GM19372 (cell line): ENCODE results near the gene CA5A.
"Not testable (repeated sequence)": the region's sequence is repeated elsewhere in the genome, so short reads cannot be mapped to it uniquely, and the experiment has no call there.

Experiments used
- ATAC-seq: cut with Tn5 transposase; IDR thresholded peaks from one replicate; pipeline ENCODE4 v1.9.1; 2021; ENCODE audit warnings: mild to moderate bottlenecking, low read depth, moderate library complexity; ENCODE audit not compliant: unreplicated experiment

The CA5A gene

DNA sequence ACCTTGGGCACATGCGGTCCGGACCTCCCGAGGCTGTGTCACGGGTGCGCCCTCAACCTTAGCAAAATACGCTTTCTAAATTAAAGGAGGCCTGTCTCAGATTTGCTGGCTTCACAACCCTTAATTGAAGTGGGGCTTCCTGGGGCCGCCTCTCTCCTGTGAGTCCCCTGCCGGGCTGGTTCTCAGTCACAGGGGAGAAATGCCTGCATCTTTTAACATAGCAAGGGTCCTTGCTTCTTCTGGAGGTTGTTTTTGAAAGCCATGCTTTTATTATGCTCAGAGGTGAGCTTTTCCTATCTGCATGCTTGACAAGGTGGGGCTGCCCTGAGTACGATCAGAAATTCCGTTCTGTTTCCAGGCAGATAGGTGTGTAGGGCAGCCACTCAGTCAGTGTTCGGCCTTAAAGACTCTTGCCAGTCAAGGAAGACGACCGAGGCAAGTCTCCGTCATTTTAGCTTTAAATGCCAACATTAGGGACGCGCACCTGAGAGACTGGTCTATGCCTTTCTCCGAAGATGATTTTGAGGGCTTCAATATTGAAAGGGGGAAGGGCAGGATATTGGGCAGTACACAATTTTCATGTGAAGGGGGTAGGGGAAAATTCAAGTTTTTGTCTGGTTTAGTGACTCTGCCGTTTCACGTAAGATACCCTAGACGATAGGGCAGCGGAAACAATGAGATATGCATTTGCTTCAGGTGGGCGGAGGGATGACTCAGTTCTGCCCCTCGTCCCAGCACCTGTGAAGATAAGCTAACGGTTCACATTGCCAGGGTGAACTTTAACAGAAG, 61.5 kb downstream of the CA5A start:
- peak; percentile 52 for ATAC-seq

DNA sequence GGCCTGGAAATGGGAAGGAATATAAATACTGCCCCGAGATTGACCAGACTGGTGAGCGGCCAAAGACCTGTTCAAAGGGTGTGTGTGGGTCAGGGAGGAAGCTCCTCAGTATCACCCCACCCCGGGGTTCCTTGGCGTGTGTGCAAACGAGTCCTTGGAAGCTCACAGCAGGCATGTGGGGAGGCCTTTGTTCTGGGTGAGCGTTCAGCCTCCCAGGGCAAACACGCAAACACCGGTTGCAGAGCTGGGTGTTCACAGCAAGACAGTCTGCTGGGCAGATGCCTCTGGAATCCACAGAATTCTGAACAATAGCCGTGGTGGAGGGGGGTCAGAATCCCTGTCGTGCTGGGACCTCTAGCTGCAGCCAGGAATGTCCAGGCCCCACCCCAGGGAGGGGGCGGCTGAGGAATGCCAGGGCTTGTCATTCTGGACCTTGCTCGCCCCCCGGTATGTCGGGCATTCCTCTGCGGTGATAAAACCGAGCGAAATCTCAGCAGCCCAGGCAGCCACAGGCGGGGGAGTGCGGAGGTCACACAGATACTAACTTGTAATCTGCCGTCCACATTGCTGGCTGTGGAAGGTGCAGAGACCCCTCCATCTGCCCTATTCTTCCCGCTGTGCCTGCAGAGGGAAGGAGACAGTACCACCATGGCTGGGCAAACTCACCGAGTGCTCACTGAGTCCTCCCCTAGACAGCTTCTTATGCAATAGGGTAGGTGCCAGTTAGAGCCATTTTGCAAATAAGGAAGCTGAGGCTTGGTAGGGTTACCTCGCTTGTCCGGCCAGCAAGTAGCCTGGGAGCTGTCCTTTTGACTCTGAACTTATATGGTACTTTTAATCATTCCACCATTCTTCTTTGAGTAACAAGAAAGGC, 65.7 kb downstream of the CA5A start:
- ATAC-seq, result not testable (repeated sequence)

GRCh38 chr16:87869879-87870417, 66.4 kb downstream of the CA5A start:
- ATAC-seq, result not testable (repeated sequence)

GRCh38 chr16:87869061-87869878, 67.1 kb downstream of the CA5A start, which contains the start of gene SLC7A5:
Gene SLC7A5 (minus strand): TSS chr16:87869507. CDS start chr16:87869422, 85 bp downstream.
- peak; percentile 65 for ATAC-seq

DNA sequence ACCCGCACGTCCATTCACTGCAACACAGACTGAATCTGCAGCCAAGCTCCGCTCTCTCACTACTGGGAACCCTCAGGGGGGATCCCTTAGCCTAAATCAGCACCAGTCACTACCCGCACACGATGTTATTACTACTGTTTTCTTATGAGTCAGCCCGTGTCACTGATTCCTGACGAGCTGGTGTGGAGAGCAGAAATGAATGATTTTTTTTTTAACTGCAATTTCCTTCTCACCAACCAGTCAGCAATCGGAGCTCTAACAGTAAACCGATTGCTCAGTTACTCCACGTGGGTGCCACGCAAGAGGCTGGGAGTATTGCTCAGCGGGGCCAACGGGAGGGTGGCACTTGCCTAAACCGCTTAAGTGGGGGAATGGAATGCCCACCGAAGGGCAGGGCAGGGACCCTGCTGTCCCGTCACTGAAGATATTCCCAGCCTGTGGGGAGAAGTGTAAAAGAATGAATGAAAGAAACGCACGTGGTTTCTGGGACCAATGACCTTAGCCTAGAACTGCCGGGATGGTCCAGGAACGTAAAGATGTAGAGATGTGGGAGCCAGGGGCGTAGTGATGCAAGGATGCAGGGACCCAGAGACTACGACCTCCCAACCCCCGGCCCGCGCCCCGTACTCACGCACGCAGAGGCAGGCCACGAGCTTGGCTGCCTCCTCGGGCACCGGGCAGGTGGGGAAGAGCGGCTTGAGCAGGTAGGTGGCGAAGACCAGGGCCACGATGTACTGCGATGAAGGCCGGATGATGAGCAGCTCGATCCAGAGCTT, 67.9 kb downstream of the CA5A start:
- ATAC-seq, result peak; percentile 9

DNA sequence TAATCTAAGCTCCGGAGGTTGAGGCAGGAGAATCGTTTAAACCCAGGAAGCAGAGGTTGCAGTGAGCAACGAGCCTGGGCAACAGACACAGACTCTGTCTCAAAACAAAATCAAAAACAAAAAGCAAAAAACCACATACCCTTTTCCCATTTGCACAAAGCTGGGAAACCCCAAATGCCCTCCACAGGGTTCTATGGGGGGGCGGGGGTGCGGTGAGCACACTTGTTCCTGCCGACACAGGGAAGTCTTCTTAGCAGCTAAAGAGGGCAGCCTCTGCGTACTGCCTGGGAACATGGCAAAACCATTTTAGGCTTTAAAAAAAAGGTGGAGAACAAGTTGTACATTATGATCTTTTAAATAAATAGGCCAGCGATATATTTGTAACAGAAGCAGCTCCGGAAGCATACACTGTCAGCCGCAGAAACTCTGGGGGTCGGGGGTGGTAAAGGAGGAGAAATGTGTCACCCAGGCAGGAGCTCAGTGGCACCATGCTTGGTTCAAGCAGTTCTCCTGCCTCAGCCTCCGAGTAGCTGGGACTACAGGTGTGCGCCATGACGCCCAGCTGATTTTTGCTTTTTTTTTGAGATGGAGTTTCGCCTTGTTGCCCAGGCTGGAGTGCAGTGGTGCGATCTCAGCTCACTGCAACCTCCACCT, 70.3 kb downstream of the CA5A start:
- ATAC-seq, result not testable (repeated sequence)

GRCh38 chr16:87864331-87864989, 71.9 kb downstream of the CA5A start:
- ATAC-seq, result no peak

DNA sequence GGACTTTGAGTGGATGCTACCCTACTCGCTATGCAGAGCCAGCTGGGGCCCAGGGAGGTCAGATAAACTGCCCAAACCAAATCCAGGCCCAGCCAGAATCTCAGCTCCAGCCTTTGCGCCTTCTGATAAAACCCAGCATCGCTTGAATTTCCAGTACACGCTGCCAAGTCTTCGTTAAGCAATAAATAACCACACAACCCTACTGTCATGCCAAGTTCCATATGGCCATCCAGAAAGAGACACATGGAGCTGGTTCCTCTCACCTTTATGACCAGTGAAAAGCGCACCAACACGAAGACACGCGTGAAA, 73.0 kb downstream of the CA5A start:
- not testable (repeated sequence) for ATAC-seq

GRCh38 chr16:87862597-87863326, 73.6 kb downstream of the CA5A start:
- ATAC-seq, result not testable (repeated sequence)

- ATAC-seq, result not testable (repeated sequence)
Measured at GRCh38 chr16:87861300-87862099, 74.8 kb downstream of the CA5A start.

DNA sequence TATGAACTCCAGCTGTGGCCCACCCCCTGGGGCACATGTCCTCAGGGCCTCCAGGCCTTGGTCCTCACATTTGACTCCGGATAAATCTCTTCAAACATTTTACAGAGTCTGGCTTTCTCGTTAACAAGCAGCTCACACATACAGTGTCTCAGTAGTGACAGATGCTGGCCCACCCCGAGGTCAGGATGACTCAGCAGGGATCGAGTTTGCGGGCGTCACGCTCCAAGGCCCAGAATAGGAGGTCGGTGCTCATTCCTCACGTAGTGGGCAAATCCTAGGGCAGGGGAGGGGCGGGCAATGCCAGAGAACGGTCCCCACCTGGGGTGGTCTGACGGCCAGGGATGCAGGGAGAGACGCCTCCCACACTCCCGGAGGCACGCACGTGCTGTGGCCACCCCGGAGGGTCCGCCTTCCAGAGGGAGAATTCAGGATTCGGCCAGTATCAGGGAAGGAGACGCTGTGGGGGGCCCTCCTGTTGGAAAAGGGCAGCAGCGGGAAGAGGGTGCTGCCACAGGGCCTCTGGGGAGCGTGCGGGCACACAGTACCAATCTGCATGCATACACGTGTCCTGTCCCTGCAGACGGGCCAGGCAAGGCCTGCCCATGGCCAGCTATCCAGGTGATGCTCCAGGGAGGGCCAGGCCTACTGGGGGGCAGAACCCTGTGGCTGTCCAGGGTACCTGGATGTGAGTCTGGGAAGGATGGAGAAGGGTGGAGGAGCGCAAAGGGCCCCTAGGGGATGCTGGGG, 75.6 kb downstream of the CA5A start:
- ATAC-seq, result no peak

DNA sequence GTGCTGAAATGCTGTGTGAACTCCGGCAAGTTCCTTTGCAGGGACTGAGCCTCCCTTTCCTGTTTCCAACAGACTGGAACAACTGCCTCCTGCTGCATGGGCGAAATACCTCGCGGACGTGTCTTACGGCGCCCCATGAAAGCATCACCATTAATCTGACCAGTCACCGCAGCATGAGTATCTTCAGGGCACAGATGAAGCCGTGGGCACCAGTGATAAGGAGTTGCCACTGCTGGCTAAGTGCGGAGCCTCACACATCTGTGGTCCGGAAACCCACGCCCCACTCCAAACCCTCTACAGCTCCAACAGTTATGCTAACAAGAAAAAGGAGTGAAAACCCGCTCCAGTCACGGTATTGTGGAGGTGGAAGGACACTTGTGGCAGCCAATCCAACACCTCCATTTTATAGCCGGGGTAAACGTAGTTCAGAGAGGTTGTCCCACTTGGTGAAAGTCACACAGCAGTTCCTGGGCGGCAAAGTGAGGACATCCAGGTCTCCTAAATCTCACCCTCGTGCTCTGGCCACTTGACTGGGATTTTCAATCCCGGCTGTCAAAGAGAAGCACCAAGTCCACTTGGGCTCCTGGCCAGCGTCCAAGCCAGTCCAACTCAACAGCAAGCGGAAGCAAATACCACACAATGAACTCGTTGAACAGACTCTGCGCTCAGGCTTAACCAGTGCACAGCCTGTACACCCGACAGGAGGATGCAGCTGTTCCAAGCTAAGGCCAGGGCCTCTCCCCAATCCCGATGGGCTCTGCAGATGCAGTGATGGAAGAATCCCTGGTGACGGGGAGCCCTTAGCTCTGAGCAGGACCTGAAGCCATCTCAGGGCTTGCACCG, 78.0 kb downstream of the CA5A start:
- ATAC-seq, result not testable (repeated sequence)

- no peak for ATAC-seq
Measured at GRCh38 chr16:87856791-87857228, 79.5 kb downstream of the CA5A start.

DNA sequence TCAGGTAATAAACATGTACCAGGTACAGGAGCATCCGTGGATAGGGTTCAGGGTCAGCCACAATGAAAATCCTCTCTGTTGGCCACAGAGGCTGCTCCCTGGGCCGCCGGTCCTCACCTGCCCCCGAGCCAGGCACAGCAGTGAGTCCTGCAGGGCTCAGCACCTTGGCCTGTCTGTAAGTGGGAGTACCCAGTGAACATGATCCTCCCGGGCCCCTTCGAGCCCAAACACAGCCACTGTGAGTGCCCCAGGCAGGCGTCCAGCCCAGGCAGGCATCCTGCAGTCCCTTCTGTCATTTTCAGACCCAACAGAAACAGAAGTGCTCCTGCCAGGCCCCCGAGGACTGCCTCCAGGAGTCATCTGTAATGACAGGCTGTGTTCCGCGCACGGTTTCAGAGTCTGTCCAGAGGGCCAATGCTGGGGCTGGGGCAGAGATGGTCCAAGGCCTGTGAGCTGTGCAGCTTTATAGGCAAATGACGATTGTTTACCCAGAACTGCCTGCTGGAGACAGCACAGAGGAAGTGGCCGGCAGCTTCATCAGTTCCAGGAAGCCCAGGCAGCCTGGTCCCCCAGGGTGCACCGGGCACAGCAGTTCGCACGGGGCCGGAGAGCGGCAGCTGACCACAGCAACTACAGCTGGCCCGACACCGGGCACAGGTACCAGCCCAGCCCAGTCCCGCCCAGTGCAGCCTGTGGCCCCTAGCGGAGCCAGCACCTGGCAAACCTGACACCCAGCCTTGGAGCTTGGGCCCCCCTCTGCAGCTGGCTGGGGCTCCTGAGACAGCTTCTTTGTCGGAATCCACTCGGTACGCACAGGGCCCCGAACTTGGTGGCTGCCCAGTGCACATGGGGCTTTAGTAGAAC, 80.2 kb downstream of the CA5A start:
- ATAC-seq, result no peak
